ENCODE data around the gene CENPS. TPM values are rescaled to one million over a fixed set of nuclear protein-coding genes. Genes with fewer than 3 reads are reported as not detected.

Gene CENPS
- total and polyA plus RNA-seq, 9 of the 15 experiments (the other 6 are each of a cell fraction or from before 2014, with no cell fraction given), result 10.2 to 36.0 (median 26.0) TPM

DNA sequence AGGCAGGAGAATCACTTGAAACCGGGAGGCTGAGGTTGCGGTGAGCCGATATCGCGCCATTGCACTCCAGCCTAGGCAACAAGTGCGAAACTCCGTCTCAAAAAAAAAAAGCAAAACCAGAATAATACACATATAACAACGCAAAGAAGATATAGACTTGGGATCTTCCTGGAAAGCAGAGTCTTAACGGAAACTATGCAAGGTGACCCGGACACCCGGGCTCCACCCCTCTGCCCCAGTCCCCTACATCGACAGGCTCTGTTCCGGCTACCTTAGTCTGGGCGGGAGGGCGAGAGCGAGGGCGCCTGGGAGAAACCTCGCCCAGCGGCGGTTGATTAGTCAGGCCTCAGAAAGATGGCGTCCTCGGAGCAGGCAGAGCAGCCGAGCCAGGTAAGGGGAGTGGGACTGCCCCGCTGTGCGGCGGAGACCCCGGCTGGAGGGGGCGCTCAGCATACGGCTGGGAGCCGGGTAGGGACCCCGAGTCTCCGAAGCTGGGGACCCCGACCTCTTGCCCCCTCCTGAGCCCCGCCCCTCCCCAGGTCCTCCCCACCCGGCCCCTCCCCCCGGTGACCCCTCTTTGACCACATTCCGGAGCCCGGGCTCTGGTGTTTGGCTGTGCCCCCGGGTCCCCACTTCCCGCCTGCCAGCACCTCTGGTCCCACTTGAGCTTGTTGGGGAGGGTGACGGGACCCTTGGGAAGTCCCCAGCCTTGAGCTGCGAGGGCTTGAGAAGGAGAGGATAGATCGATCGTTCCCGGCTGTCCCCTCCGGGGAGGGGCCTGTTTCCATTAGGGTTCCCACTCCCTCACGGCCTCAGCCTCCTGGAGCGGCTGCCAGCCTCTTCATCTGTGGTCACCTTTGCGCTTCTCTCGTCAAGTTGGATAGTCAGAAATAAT lies 44.6 kb downstream of the CENPS start, which contains the start of gene PEX14 (continued):
- TF ChIP-seq PHF8 (IDR thresholded peaks at IDR 0.05; ENCODE audit: borderline replicate concordance, low read length), result peak; percentile 73; the same call in 1 of the 2 replicates
- TF ChIP-seq, protein P1, sequence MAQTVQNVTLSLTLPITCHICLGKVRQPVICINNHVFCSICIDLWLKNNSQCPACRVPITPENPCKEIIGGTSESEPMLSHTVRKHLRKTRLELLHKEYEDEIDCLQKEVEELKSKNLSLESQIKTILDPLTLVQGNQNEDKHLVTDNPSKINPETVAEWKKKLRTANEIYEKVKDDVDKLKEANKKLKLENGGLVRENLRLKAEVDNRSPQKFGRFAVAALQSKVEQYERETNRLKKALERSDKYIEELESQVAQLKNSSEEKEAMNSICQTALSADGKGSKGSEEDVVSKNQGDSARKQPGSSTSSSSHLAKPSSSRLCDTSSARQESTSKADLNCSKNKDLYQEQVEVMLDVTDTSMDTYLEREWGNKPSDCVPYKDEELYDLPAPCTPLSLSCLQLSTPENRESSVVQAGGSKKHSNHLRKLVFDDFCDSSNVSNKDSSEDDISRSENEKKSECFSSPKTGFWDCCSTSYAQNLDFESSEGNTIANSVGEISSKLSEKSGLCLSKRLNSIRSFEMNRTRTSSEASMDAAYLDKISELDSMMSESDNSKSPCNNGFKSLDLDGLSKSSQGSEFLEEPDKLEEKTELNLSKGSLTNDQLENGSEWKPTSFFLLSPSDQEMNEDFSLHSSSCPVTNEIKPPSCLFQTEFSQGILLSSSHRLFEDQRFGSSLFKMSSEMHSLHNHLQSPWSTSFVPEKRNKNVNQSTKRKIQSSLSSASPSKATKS (CRISPR knock-in tag; IDR thresholded peaks at IDR 0.05), result no peak
- TF ChIP-seq HLTF (IDR thresholded peaks at IDR 0.05), result peak; percentile 44; the same call in 1 of the 2 replicates
- no peak for TF ChIP-seq ZNF175 (CRISPR knock-in tag; IDR thresholded peaks at IDR 0.05; ENCODE audit: low read depth)
- peak; percentile 100 for TF ChIP-seq ZBTB17 (CRISPR knock-in tag; IDR thresholded peaks at IDR 0.05)
- TF ChIP-seq, protein P2, sequence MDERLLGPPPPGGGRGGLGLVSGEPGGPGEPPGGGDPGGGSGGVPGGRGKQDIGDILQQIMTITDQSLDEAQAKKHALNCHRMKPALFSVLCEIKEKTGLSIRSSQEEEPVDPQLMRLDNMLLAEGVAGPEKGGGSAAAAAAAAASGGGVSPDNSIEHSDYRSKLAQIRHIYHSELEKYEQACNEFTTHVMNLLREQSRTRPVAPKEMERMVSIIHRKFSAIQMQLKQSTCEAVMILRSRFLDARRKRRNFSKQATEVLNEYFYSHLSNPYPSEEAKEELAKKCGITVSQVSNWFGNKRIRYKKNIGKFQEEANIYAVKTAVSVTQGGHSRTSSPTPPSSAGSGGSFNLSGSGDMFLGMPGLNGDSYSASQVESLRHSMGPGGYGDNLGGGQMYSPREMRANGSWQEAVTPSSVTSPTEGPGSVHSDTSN (CRISPR knock-in tag; IDR thresholded peaks at IDR 0.05; ENCODE audit: low read depth), result no peak
- TF ChIP-seq, protein P2 (tag; conservative IDR thresholded peaks at IDR 0.05; ENCODE audit: low read depth), result no peak
- TF ChIP-seq SMARCA4 (IDR thresholded peaks at IDR 0.05), result peak; percentile 49; the same call in 1 of the 2 replicates
- peak; percentile 98 for TF ChIP-seq TAF1 (IDR thresholded peaks at IDR 0.05; ENCODE audit: control insufficient read depth, extremely low read depth, insufficient read depth, low read length, severe bottlenecking)
- no peak for TF ChIP-seq MCM2 (IDR thresholded peaks at IDR 0.05; ENCODE audit: low read depth)
- no peak for TF ChIP-seq ZNF75A (CRISPR knock-in tag; IDR thresholded peaks at IDR 0.05)
- TF ChIP-seq ESRRB (CRISPR knock-in tag; IDR thresholded peaks at IDR 0.05; ENCODE audit: borderline replicate concordance), result no peak
- TF ChIP-seq, protein P3, sequence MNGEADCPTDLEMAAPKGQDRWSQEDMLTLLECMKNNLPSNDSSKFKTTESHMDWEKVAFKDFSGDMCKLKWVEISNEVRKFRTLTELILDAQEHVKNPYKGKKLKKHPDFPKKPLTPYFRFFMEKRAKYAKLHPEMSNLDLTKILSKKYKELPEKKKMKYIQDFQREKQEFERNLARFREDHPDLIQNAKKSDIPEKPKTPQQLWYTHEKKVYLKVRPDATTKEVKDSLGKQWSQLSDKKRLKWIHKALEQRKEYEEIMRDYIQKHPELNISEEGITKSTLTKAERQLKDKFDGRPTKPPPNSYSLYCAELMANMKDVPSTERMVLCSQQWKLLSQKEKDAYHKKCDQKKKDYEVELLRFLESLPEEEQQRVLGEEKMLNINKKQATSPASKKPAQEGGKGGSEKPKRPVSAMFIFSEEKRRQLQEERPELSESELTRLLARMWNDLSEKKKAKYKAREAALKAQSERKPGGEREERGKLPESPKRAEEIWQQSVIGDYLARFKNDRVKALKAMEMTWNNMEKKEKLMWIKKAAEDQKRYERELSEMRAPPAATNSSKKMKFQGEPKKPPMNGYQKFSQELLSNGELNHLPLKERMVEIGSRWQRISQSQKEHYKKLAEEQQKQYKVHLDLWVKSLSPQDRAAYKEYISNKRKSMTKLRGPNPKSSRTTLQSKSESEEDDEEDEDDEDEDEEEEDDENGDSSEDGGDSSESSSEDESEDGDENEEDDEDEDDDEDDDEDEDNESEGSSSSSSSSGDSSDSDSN (IDR thresholded peaks at IDR 0.05; ENCODE audit: borderline replicate concordance in 1 of 2, low read depth in 2 of 2, low read length in 2 of 2), result peak in 1 of 2 experiments; percentile 56; a peak in 1 of 4 replicates
- TF ChIP-seq ZNF311 (CRISPR knock-in tag; IDR thresholded peaks at IDR 0.05), result no peak
- TF ChIP-seq, protein P4, sequence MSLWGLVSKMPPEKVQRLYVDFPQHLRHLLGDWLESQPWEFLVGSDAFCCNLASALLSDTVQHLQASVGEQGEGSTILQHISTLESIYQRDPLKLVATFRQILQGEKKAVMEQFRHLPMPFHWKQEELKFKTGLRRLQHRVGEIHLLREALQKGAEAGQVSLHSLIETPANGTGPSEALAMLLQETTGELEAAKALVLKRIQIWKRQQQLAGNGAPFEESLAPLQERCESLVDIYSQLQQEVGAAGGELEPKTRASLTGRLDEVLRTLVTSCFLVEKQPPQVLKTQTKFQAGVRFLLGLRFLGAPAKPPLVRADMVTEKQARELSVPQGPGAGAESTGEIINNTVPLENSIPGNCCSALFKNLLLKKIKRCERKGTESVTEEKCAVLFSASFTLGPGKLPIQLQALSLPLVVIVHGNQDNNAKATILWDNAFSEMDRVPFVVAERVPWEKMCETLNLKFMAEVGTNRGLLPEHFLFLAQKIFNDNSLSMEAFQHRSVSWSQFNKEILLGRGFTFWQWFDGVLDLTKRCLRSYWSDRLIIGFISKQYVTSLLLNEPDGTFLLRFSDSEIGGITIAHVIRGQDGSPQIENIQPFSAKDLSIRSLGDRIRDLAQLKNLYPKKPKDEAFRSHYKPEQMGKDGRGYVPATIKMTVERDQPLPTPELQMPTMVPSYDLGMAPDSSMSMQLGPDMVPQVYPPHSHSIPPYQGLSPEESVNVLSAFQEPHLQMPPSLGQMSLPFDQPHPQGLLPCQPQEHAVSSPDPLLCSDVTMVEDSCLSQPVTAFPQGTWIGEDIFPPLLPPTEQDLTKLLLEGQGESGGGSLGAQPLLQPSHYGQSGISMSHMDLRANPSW (CRISPR knock-in tag; IDR thresholded peaks at IDR 0.05), result no peak
- TF ChIP-seq ZNF507 (tag; conservative IDR thresholded peaks at IDR 0.05), result no peak
- no peak for TF ChIP-seq STAT5A (IDR thresholded peaks at IDR 0.05; ENCODE audit: borderline replicate concordance, low read length)

All from K562 (cell line).